ENCODE measurements around the gene GNG12.

The GNG12 gene

DNA sequence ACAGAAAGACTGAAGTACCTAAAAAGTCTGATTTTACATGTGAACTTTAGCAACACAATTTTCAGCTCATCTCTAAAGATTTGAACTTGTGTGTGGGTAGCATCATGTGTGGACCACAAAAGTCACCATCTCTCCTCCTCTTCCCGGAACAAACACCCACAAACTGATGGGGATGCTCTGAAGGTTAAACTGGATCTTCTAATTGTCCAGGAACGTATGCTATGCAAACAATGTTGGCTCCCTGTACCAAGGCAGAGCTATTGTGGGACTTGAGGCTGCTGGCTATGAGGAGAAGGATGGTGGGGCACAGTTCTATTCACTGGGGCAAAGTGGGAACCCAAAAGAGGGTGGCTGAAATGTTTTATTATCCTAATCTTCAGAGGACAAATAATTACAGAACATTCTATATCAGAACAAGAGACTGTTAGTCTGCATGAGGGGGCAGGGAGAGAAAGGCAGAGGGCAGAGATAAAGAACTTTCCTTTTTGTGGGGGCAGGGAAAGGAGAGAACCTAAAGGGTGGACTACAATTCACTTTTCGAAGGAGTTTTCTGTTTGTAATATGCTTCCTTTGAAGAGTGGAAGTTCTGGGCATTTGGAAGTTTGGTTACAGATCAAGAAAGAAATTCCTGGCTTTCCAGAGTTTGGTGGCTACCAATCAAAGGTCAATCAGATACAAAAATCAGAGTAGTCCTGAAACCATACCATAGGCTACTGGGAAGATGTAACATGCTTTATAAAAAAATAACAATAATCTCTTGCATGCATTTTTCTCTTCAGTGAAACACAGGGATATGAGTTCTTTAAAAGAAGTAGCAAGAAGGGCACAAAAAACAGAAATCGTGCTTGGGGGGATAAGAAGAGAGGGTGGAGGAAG, 85.4 kb downstream of the GNG12 start:
- Histone ChIP-seq H3K4me1 (ENCODE audit: control insufficient read depth, insufficient read depth, low read length) (peaks cover 38% of the 10 kb centered on the region), H3K27me3 (ENCODE audit: control insufficient read depth, insufficient read depth, low read length, poor library complexity, severe bottlenecking) (no peaks in the 10 kb centered on the region), H3K27ac (ENCODE audit: insufficient read depth, low read depth, low read length, poor library complexity, severe bottlenecking) (no peak overlapping the region), H3K9me3 (ENCODE audit: control insufficient read depth, low read length) (no peaks in the 10 kb centered on the region), H3K36me3 (ENCODE audit: control insufficient read depth, insufficient read depth, low read length) (no peaks in the 10 kb centered on the region), H3K4me3 (ENCODE audit: insufficient read depth, low read depth, low read length) (no peak overlapping the region)
- WGBS, 2 experiments, result 65 to 73% methylated on average over 4 of the region's 4 CpGs

GRCh38 chr1:67745875-67746698, 87.2 kb downstream of the GNG12 start:
- H3K36me3 ChIP-seq (ENCODE audit: control insufficient read depth, insufficient read depth, low read length), result no peaks in the 10 kb centered on the region
- no peaks in the 10 kb centered on the region for H3K9me3 ChIP-seq (ENCODE audit: control insufficient read depth, low read length)
- H3K4me1 ChIP-seq (ENCODE audit: control insufficient read depth, insufficient read depth, low read length), result peaks cover 38% of the 10 kb centered on the region
- no peak overlapping the region for H3K4me3 ChIP-seq (ENCODE audit: insufficient read depth, low read depth, low read length)
- WGBS, 2 experiments, result 4 to 5% methylated on average over 5 of the region's 6 CpGs
- H3K27me3 ChIP-seq (ENCODE audit: control insufficient read depth, insufficient read depth, low read length, poor library complexity, severe bottlenecking), result no peaks in the 10 kb centered on the region
- no peak overlapping the region for H3K27ac ChIP-seq (ENCODE audit: insufficient read depth, low read depth, low read length, poor library complexity, severe bottlenecking)

GRCh38 chr1:67743072-67743725, 90.1 kb downstream of the GNG12 start:
- H3K36me3 ChIP-seq (ENCODE audit: control insufficient read depth, insufficient read depth, low read length), result no peaks in the 10 kb centered on the region
- H3K9me3 ChIP-seq (ENCODE audit: control insufficient read depth, low read length), result no peaks in the 10 kb centered on the region
- 67 to 69% methylated on average over 3 of the region's 3 CpGs for WGBS, 2 experiments
- peaks cover 13% of the 10 kb centered on the region for H3K4me1 ChIP-seq (ENCODE audit: control insufficient read depth, insufficient read depth, low read length)
- H3K27me3 ChIP-seq (ENCODE audit: control insufficient read depth, insufficient read depth, low read length, poor library complexity, severe bottlenecking), result no peaks in the 10 kb centered on the region
- no peak overlapping the region for H3K4me3 ChIP-seq (ENCODE audit: insufficient read depth, low read depth, low read length)
- H3K27ac ChIP-seq (ENCODE audit: insufficient read depth, low read depth, low read length, poor library complexity, severe bottlenecking), result no peak overlapping the region

DNA sequence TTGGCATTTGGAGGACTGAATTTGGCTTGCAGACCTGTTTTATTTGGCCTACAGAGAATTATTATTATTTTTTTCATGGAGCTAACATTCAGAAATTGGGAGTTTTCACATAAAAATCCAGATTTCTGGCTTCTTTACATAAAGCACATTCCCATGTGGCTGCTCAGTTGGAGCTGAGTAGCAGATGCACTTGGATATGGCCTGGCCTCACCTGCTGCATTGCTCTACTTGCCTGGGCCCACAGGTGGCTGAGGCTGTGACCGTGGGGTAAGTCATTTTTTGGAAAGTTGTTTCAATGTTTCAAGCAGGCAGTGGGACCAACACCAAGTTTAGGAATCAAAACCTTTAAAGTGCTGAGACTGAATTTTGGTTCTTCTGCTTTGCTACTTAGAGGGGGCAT, 91.5 kb downstream of the GNG12 start:
- Histone ChIP-seq H3K36me3 (ENCODE audit: control insufficient read depth, insufficient read depth, low read length) (no peaks in the 10 kb centered on the region), H3K27ac (ENCODE audit: insufficient read depth, low read depth, low read length, poor library complexity, severe bottlenecking) (no peak overlapping the region), H3K4me1 (ENCODE audit: control insufficient read depth, insufficient read depth, low read length) (peaks cover 5% of the 10 kb centered on the region), H3K9me3 (ENCODE audit: control insufficient read depth, low read length) (no peaks in the 10 kb centered on the region), H3K4me3 (ENCODE audit: insufficient read depth, low read depth, low read length) (no peak overlapping the region), H3K27me3 (ENCODE audit: control insufficient read depth, insufficient read depth, low read length, poor library complexity, severe bottlenecking) (no peaks in the 10 kb centered on the region)
- 83 to 91% methylated on average over 1 of the region's 1 CpG for WGBS, 2 experiments

GRCh38 chr1:67741121-67741520, 92.1 kb downstream of the GNG12 start:
- Histone ChIP-seq H3K36me3 (ENCODE audit: control insufficient read depth, insufficient read depth, low read length) (no peaks in the 10 kb centered on the region), H3K27me3 (ENCODE audit: control insufficient read depth, insufficient read depth, low read length, poor library complexity, severe bottlenecking) (no peaks in the 10 kb centered on the region), H3K4me3 (ENCODE audit: insufficient read depth, low read depth, low read length) (no peak overlapping the region), H3K27ac (ENCODE audit: insufficient read depth, low read depth, low read length, poor library complexity, severe bottlenecking) (no peak overlapping the region), H3K4me1 (ENCODE audit: control insufficient read depth, insufficient read depth, low read length) (peaks cover 11% of the 10 kb centered on the region), H3K9me3 (ENCODE audit: control insufficient read depth, low read length) (no peaks in the 10 kb centered on the region)
- 96 to 97% methylated on average over 3 of the region's 3 CpGs for WGBS, 2 experiments

DNA sequence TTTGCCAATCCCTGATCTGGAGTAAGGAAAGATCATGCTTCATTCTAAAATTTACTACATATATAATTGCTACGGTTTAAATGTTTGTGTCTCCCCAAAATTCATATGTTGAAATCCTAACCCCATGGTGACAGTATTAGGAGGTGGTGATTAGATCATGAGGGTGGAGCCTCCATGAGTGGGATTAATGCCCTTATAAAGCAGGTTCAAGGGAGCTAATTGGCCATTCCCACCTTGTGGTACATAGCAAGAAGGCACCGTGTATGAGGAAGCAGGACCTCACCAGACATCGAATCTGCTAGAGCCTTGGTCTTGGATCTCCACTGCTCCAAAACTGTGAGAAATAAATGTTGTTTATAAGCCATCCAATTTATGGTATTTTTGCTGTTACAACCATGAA, 92.7 kb downstream of the GNG12 start:
- peaks cover 11% of the 10 kb centered on the region for H3K4me1 ChIP-seq (ENCODE audit: control insufficient read depth, insufficient read depth, low read length)
- no peaks in the 10 kb centered on the region for H3K9me3 ChIP-seq (ENCODE audit: control insufficient read depth, low read length)
- no peak overlapping the region for H3K27ac ChIP-seq (ENCODE audit: insufficient read depth, low read depth, low read length, poor library complexity, severe bottlenecking)
- H3K4me3 ChIP-seq (ENCODE audit: insufficient read depth, low read depth, low read length), result no peak overlapping the region
- WGBS, 2 experiments, result 91 to 98% methylated on average over 2 to 3 of the region's 3 CpGs
- no peaks in the 10 kb centered on the region for H3K36me3 ChIP-seq (ENCODE audit: control insufficient read depth, insufficient read depth, low read length)
- no peaks in the 10 kb centered on the region for H3K27me3 ChIP-seq (ENCODE audit: control insufficient read depth, insufficient read depth, low read length, poor library complexity, severe bottlenecking)

- Histone ChIP-seq H3K27me3 (ENCODE audit: control insufficient read depth, insufficient read depth, low read length, poor library complexity, severe bottlenecking) (no peaks in the 10 kb centered on the region), H3K36me3 (ENCODE audit: control insufficient read depth, insufficient read depth, low read length) (no peaks in the 10 kb centered on the region), H3K27ac (ENCODE audit: insufficient read depth, low read depth, low read length, poor library complexity, severe bottlenecking) (no peak overlapping the region), H3K4me1 (ENCODE audit: control insufficient read depth, insufficient read depth, low read length) (peaks cover 11% of the 10 kb centered on the region), H3K9me3 (ENCODE audit: control insufficient read depth, low read length) (no peaks in the 10 kb centered on the region), H3K4me3 (ENCODE audit: insufficient read depth, low read depth, low read length) (no peak overlapping the region)
- 95% methylated on average over 5 of the region's 5 CpGs for WGBS, 2 experiments
These were observed 93.9 kb downstream of the GNG12 start for GRCh38 chr1:67739361-67739760.

- H3K36me3 ChIP-seq (ENCODE audit: control insufficient read depth, insufficient read depth, low read length), result no peaks in the 10 kb centered on the region
- no peaks in the 10 kb centered on the region for H3K27me3 ChIP-seq (ENCODE audit: control insufficient read depth, insufficient read depth, low read length, poor library complexity, severe bottlenecking)
- peaks cover 11% of the 10 kb centered on the region for H3K4me1 ChIP-seq (ENCODE audit: control insufficient read depth, insufficient read depth, low read length)
- 80 to 87% methylated on average over 4 of the region's 4 CpGs for WGBS, 2 experiments
- H3K27ac ChIP-seq (ENCODE audit: insufficient read depth, low read depth, low read length, poor library complexity, severe bottlenecking), result no peak overlapping the region
- H3K9me3 ChIP-seq (ENCODE audit: control insufficient read depth, low read length), result no peaks in the 10 kb centered on the region
- no peak overlapping the region for H3K4me3 ChIP-seq (ENCODE audit: insufficient read depth, low read depth, low read length)
These were observed 94.9 kb downstream of the GNG12 start for GRCh38 chr1:67738401-67738800.

DNA sequence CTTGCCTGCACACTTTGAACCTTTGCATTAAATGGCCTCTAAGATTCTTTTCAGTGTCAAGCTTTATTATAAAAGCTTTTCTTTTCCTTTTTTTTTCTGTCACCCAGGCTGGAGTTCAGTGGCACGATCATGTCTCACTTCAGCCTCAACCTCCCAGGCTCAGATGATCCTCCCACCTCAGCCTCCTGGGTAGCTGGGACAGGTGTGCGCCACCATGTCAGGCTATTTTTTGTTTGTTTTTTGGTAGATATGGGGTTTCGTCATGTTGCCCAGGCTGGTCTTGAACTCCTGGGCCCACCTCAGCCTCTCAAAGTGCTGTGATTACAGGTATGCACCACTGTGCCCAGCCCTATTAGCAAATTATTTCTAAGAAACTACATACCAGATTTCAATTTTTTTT, 95.4 kb downstream of the GNG12 start:
- peaks cover 11% of the 10 kb centered on the region for H3K4me1 ChIP-seq (ENCODE audit: control insufficient read depth, insufficient read depth, low read length)
- WGBS, 2 experiments, result 97 to 99% methylated on average over 3 of the region's 3 CpGs
- no peaks in the 10 kb centered on the region for H3K27me3 ChIP-seq (ENCODE audit: control insufficient read depth, insufficient read depth, low read length, poor library complexity, severe bottlenecking)
- no peaks in the 10 kb centered on the region for H3K36me3 ChIP-seq (ENCODE audit: control insufficient read depth, insufficient read depth, low read length)
- H3K27ac ChIP-seq (ENCODE audit: insufficient read depth, low read depth, low read length, poor library complexity, severe bottlenecking), result no peak overlapping the region
- H3K4me3 ChIP-seq (ENCODE audit: insufficient read depth, low read depth, low read length), result no peak overlapping the region
- H3K9me3 ChIP-seq (ENCODE audit: control insufficient read depth, low read length), result no peaks in the 10 kb centered on the region

DNA sequence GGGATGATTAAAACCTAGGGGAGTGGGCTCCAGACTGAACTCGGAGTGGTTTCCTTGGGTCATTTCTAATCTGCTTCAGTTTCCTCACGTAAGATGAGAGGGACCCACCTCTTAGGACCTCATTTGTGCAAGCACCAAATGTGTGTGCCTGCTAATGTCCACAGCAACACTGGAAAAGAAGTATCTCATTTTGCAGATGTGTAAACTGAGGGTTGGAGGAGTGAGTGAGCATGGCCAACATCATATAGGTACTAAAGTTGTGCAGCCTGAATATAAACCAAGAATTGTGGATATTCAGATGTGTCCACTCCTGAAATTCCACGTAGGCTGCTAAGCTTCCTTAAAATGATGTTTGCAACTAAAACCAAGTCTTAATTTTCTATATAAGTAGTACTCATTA, 96.5 kb downstream of the GNG12 start:
- Histone ChIP-seq H3K4me1 (ENCODE audit: control insufficient read depth, insufficient read depth, low read length) (peaks cover 11% of the 10 kb centered on the region), H3K27ac (ENCODE audit: insufficient read depth, low read depth, low read length, poor library complexity, severe bottlenecking) (no peak overlapping the region), H3K27me3 (ENCODE audit: control insufficient read depth, insufficient read depth, low read length, poor library complexity, severe bottlenecking) (no peaks in the 10 kb centered on the region), H3K36me3 (ENCODE audit: control insufficient read depth, insufficient read depth, low read length) (no peaks in the 10 kb centered on the region), H3K9me3 (ENCODE audit: control insufficient read depth, low read length) (no peaks in the 10 kb centered on the region), H3K4me3 (ENCODE audit: insufficient read depth, low read depth, low read length) (no peak overlapping the region)
- WGBS, 2 experiments, result 92 to 93% methylated on average over 2 to 3 of the region's 3 CpGs

Data from ectodermal cell (in vitro differentiated cells).